Right lobe of liver (tissue), 4 donors: ENCODE data around the gene MT1M.

Experiments used
- POLR2A ChIP-seq: fragments of 450-650 bp; IDR thresholded peaks from one replicate; pipeline ENCODE4 v1.6.1; 2017; ENCODE audit warnings: antibody characterized with exemption, mild to moderate bottlenecking
- TF ChIP-seq, protein P1 (sequence below), 4 donors: fragments of 200-600 bp in 3 of 4; fragments of 450-650 bp in 1 of 4; IDR thresholded peaks; one replicate each; pipeline versions ENCODE4 v1.5.1 to v1.8.0; 2016 to 2022; ENCODE audit warnings: antibody characterized with exemption in 4 of 4, mild to moderate bottlenecking in 2 of 4
- donor health status: DM: no; HTN: no; CAD: no.
- donor health status: DM: no; HTN: no; CAD: no.
- donor health status: DM: no; HTN: yes; CAD: no.

DNA sequence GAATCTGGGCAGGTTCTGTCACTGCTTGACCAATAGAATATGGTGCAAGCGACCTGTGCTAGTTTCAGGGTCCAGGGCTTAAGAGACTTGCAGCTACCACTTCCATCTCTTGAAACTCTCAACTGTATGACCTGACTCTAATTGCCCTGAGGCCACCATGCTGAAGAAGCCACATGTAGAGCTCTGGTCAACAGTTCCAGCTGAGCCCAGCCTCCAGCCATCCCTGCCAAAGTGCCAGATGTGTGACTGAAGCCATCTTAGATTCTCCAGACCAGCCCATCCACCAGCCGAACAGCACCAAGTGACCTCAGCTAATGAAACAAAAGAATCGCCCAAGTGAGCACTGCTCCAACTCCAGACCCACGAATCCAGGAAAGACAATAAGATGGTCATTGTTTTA is 27.5 kb upstream of the MT1M start:
- TF ChIP-seq, protein P1, sequence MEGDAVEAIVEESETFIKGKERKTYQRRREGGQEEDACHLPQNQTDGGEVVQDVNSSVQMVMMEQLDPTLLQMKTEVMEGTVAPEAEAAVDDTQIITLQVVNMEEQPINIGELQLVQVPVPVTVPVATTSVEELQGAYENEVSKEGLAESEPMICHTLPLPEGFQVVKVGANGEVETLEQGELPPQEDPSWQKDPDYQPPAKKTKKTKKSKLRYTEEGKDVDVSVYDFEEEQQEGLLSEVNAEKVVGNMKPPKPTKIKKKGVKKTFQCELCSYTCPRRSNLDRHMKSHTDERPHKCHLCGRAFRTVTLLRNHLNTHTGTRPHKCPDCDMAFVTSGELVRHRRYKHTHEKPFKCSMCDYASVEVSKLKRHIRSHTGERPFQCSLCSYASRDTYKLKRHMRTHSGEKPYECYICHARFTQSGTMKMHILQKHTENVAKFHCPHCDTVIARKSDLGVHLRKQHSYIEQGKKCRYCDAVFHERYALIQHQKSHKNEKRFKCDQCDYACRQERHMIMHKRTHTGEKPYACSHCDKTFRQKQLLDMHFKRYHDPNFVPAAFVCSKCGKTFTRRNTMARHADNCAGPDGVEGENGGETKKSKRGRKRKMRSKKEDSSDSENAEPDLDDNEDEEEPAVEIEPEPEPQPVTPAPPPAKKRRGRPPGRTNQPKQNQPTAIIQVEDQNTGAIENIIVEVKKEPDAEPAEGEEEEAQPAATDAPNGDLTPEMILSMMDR (IDR thresholded peaks at IDR 0.05), result no peak
- no peak for TF ChIP-seq POLR2A
